Osteocyte (in vitro differentiated cells): Measurements from ENCODE around the gene TECPR1. TPM values are rescaled to one million over a fixed set of nuclear protein-coding genes. Genes with fewer than 3 reads are reported as not detected.

ENCODE experiments used
- DNase-seq: peaks from one replicate; pipeline ENCODE4 v3.0.0; 2021; ENCODE audit warnings: mixed read lengths; ENCODE audit not compliant: unreplicated experiment; ENCODE audit errors: extremely low spot score
- H3K27ac Mint-ChIP-seq: one replicate; pipeline ENCODE4 v1.8.0; 2021; ENCODE audit warnings: mild to moderate bottlenecking, mixed read lengths; ENCODE audit not compliant: unreplicated experiment
- H3K27me3 Mint-ChIP-seq: one replicate; pipeline ENCODE4 v1.8.0; 2021; ENCODE audit warnings: mixed read lengths; ENCODE audit not compliant: unreplicated experiment
- H3K36me3 Mint-ChIP-seq: one replicate; pipeline ENCODE4 v1.8.0; 2021; ENCODE audit warnings: mixed read lengths; ENCODE audit not compliant: unreplicated experiment
- H3K4me1 Mint-ChIP-seq: one replicate; pipeline ENCODE4 v1.8.0; 2021; ENCODE audit warnings: mixed read lengths; ENCODE audit not compliant: unreplicated experiment
- H3K4me3 Mint-ChIP-seq: one replicate; pipeline ENCODE4 v1.8.0; 2021; ENCODE audit warnings: mild to moderate bottlenecking, moderate library complexity, mixed read lengths; ENCODE audit not compliant: unreplicated experiment
- H3K9me3 Mint-ChIP-seq: one replicate; pipeline ENCODE4 v1.8.0; 2021; ENCODE audit warnings: mixed read lengths; ENCODE audit not compliant: unreplicated experiment
- CTCF ChIP-seq: fragments of 200-600 bp; sonication (generic); IDR thresholded peaks from 2 replicates; pipeline ENCODE4 v1.5.0; 2021; ENCODE audit warnings: antibody characterized with exemption, mild to moderate bottlenecking, moderate library complexity
- total RNA-seq: library from RNA; stranded (reverse); gene quantifications from 2 replicates; pipeline ENCODE4 v1.2.1, GENCODE V29; 2021

The TECPR1 gene
- total RNA-seq, 1 donor from 2014 or later = 33.6 TPM

- Mint-ChIP-seq H3K27ac (no peak overlapping the region), H3K9me3 (no peaks in the 10 kb centered on the region), H3K27me3 (no peaks in the 10 kb centered on the region), H3K4me3 (no peak overlapping the region), H3K4me1 (peaks cover 1% of the 10 kb centered on the region), H3K36me3 (peaks cover 6% of the 10 kb centered on the region)
- no peak for DNase-seq
- no peak for TF ChIP-seq CTCF
These were observed 83.0 kb downstream of the TECPR1 start for GRCh38 chr7:98168904-98169621.

- peak; percentile 90 for TF ChIP-seq CTCF
- Mint-ChIP-seq H3K36me3 (peaks cover 6% of the 10 kb centered on the region), H3K27me3 (no peaks in the 10 kb centered on the region), H3K4me1 (peaks cover 1% of the 10 kb centered on the region), H3K27ac (no peak overlapping the region), H3K9me3 (no peaks in the 10 kb centered on the region), H3K4me3 (no peak overlapping the region)
- no peak for DNase-seq
These were observed 83.7 kb downstream of the TECPR1 start for GRCh38 chr7:98168181-98168903.

GRCh38 chr7:98167653-98168052 lies 84.4 kb downstream of the TECPR1 start:
- peaks cover 1% of the 10 kb centered on the region for H3K4me1 Mint-ChIP-seq
- no peak overlapping the region for H3K27ac Mint-ChIP-seq
- no peak overlapping the region for H3K4me3 Mint-ChIP-seq
- TF ChIP-seq CTCF = no peak
- no peak for DNase-seq
- peaks cover 6% of the 10 kb centered on the region for H3K36me3 Mint-ChIP-seq
- no peaks in the 10 kb centered on the region for H3K27me3 Mint-ChIP-seq
- no peaks in the 10 kb centered on the region for H3K9me3 Mint-ChIP-seq

- no peak for TF ChIP-seq CTCF
- DNase-seq = no peak
- H3K4me1 Mint-ChIP-seq = peaks cover 1% of the 10 kb centered on the region
- H3K27me3 Mint-ChIP-seq = no peaks in the 10 kb centered on the region
- H3K27ac Mint-ChIP-seq = no peak overlapping the region
- peaks cover 3% of the 10 kb centered on the region for H3K36me3 Mint-ChIP-seq
- H3K4me3 Mint-ChIP-seq = no peak overlapping the region
- H3K9me3 Mint-ChIP-seq = no peaks in the 10 kb centered on the region
These were observed 85.4 kb downstream of the TECPR1 start for GRCh38 chr7:98166668-98166970.

GRCh38 chr7:98165827-98166667 lies 86.0 kb downstream of the TECPR1 start:
- no peak overlapping the region for H3K4me3 Mint-ChIP-seq
- H3K27ac Mint-ChIP-seq = no peak overlapping the region
- H3K27me3 Mint-ChIP-seq = no peaks in the 10 kb centered on the region
- DNase-seq = no peak
- peaks cover 1% of the 10 kb centered on the region for H3K4me1 Mint-ChIP-seq
- TF ChIP-seq CTCF = peak; percentile 68
- H3K9me3 Mint-ChIP-seq = no peaks in the 10 kb centered on the region
- H3K36me3 Mint-ChIP-seq = no peaks in the 10 kb centered on the region
